ENCODE measurements around the gene KCND3. TPM values are rescaled to one million over a fixed set of nuclear protein-coding genes. Genes with fewer than 3 reads are reported as not detected.

Gene KCND3
- polyA plus RNA-seq, 1 donor: 2.5 TPM

DNA sequence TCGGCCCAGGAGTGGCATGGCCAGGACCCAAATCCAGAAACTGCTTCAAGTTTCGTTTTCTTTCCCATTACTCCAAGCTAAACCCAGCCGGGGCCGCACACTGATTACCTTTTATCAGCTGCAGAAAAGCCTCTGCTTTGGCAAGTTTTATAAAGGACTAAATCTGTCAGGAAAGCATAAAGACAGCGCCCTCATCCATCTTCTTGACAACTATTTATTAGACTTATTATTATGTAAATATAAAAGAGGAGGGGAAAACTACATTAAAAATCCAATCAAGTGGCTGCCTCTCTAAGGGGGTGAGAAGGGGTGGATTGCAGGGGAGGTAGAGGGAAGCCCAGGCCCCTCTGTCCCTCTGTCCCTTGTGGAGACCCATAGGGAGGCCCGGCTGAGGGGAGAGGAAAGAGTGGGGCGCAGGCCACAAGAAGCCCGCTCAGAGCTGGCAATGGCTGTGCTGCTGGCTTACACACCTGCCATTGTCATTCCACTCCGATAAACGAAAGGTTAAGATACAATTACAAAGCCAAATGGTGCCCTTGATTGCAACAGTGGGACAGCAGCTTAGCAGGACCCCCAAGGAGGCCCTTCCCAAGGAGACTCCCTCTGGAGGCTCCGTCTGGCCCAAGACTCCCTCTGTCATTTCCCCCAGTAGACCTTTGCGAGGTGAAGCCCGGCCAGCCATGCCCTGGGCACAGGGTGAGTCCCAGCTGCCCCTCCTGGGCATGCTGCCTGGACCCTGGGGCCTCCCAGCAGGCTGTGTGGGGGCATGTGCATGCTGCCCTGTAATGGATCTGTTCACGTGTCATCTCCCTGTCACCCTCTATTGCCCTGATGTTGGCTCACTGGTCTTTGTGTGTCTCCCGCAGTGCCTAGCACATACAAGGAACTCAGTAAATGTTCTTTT is 45.4 kb downstream of the KCND3 start:
- Histone ChIP-seq H3K27me3 (ENCODE audit: control insufficient read depth, insufficient read depth, low read length) (no peaks in the 10 kb centered on the region), H3K36me3 (ENCODE audit: control insufficient read depth, insufficient read depth, low read length) (no peaks in the 10 kb centered on the region), H3K9me3 (ENCODE audit: control insufficient read depth, low read depth, low read length) (no peaks in the 10 kb centered on the region), H3K4me1 (ENCODE audit: control insufficient read depth, insufficient read depth, low read length) (no peaks in the 10 kb centered on the region), H3K4me3 (ENCODE audit: low read length) (no peak overlapping the region), H3K27ac (ENCODE audit: low read length) (no peak overlapping the region)
- no peak for DNase-seq
- WGBS (ENCODE audit: insufficient coverage, low lambda C conversion rate): no CpG with 5 or more reads among the region's 15 CpGs

DNA sequence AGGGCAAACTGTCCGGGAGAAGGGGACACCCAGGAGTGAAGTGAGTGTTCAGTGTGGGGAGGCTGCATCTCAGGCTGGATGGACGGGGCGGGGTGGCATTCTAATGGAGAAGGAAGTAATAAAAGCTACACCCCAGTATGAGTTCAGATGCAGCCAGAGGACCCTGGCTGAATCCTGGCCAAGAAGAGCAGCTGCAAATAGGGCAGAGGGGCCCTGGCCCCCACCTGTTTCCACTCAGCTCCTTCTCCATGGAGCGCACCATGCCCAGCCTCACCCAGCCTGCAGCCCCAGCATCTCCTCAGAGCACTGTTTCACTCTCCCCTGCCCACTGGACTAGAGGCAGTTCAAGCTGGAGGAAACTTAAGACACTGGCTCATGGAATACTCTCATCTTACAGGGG is 46.4 kb downstream of the KCND3 start:
- H3K4me1 ChIP-seq (ENCODE audit: control insufficient read depth, insufficient read depth, low read length): no peaks in the 10 kb centered on the region
- no CpG with 5 or more reads among the region's 4 CpGs for WGBS (ENCODE audit: insufficient coverage, low lambda C conversion rate)
- H3K36me3 ChIP-seq (ENCODE audit: control insufficient read depth, insufficient read depth, low read length): no peaks in the 10 kb centered on the region
- DNase-seq: no peak
- no peak overlapping the region for H3K27ac ChIP-seq (ENCODE audit: low read length)
- no peaks in the 10 kb centered on the region for H3K9me3 ChIP-seq (ENCODE audit: control insufficient read depth, low read depth, low read length)
- H3K4me3 ChIP-seq (ENCODE audit: low read length): no peak overlapping the region
- no peaks in the 10 kb centered on the region for H3K27me3 ChIP-seq (ENCODE audit: control insufficient read depth, insufficient read depth, low read length)

GRCh38 chr1:111938536-111938935 is 50.9 kb downstream of the KCND3 start:
- H3K9me3 ChIP-seq (ENCODE audit: control insufficient read depth, low read depth, low read length): no peaks in the 10 kb centered on the region
- no peaks in the 10 kb centered on the region for H3K4me1 ChIP-seq (ENCODE audit: control insufficient read depth, insufficient read depth, low read length)
- 72% methylated on average over 3 of the region's 3 CpGs for WGBS (ENCODE audit: insufficient coverage, low lambda C conversion rate)
- H3K4me3 ChIP-seq (ENCODE audit: low read length): no peak overlapping the region
- no peak for DNase-seq
- no peak overlapping the region for H3K27ac ChIP-seq (ENCODE audit: low read length)
- H3K36me3 ChIP-seq (ENCODE audit: control insufficient read depth, insufficient read depth, low read length): no peaks in the 10 kb centered on the region
- H3K27me3 ChIP-seq (ENCODE audit: control insufficient read depth, insufficient read depth, low read length): no peaks in the 10 kb centered on the region

DNA sequence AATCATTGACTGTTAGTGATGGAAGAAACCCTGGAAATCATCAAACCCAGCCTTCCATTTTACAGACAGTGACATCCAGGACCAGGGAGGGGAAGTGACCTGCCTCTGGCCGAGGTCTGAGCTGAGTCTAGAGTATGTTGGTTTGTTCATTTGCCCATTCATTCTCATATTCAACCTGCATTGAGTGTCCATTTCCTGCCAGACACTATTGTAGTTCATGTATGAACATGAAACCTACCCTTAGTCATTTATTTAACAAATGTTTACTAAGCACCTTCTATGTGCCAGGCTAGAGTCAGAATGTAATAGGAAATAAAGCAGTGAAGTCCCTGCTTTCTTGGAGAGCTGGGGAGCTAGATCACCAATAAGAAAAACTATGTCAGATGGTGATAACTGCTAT is 51.3 kb downstream of the KCND3 start:
- H3K27ac ChIP-seq (ENCODE audit: low read length): no peak overlapping the region
- H3K27me3 ChIP-seq (ENCODE audit: control insufficient read depth, insufficient read depth, low read length): no peaks in the 10 kb centered on the region
- H3K4me3 ChIP-seq (ENCODE audit: low read length): no peak overlapping the region
- H3K36me3 ChIP-seq (ENCODE audit: control insufficient read depth, insufficient read depth, low read length): no peaks in the 10 kb centered on the region
- DNase-seq: no peak
- H3K9me3 ChIP-seq (ENCODE audit: control insufficient read depth, low read depth, low read length): no peaks in the 10 kb centered on the region
- H3K4me1 ChIP-seq (ENCODE audit: control insufficient read depth, insufficient read depth, low read length): no peaks in the 10 kb centered on the region
- no CpG with 5 or more reads among the region's 1 CpG for WGBS (ENCODE audit: insufficient coverage, low lambda C conversion rate)

- H3K27ac ChIP-seq (ENCODE audit: low read length): no peak overlapping the region
- 100% methylated on average over 1 of the region's 6 CpGs for WGBS (ENCODE audit: insufficient coverage, low lambda C conversion rate)
- no peaks in the 10 kb centered on the region for H3K9me3 ChIP-seq (ENCODE audit: control insufficient read depth, low read depth, low read length)
- no peaks in the 10 kb centered on the region for H3K27me3 ChIP-seq (ENCODE audit: control insufficient read depth, insufficient read depth, low read length)
- no peak overlapping the region for H3K4me3 ChIP-seq (ENCODE audit: low read length)
- DNase-seq: no peak
- no peaks in the 10 kb centered on the region for H3K4me1 ChIP-seq (ENCODE audit: control insufficient read depth, insufficient read depth, low read length)
- no peaks in the 10 kb centered on the region for H3K36me3 ChIP-seq (ENCODE audit: control insufficient read depth, insufficient read depth, low read length)
Observed at GRCh38 chr1:111937147-111937725, 52.2 kb downstream of the KCND3 start.

- H3K4me1 ChIP-seq (ENCODE audit: control insufficient read depth, insufficient read depth, low read length): no peaks in the 10 kb centered on the region
- no peak overlapping the region for H3K4me3 ChIP-seq (ENCODE audit: low read length)
- H3K27me3 ChIP-seq (ENCODE audit: control insufficient read depth, insufficient read depth, low read length): no peaks in the 10 kb centered on the region
- H3K36me3 ChIP-seq (ENCODE audit: control insufficient read depth, insufficient read depth, low read length): no peaks in the 10 kb centered on the region
- WGBS (ENCODE audit: insufficient coverage, low lambda C conversion rate): no CpG with 5 or more reads among the region's 10 CpGs
- no peak for DNase-seq
- H3K27ac ChIP-seq (ENCODE audit: low read length): no peak overlapping the region
- no peaks in the 10 kb centered on the region for H3K9me3 ChIP-seq (ENCODE audit: control insufficient read depth, low read depth, low read length)
Observed at GRCh38 chr1:111934106-111934852, 55.2 kb downstream of the KCND3 start.

- no peak overlapping the region for H3K27ac ChIP-seq (ENCODE audit: low read length)
- H3K36me3 ChIP-seq (ENCODE audit: control insufficient read depth, insufficient read depth, low read length): no peaks in the 10 kb centered on the region
- DNase-seq: no peak
- H3K9me3 ChIP-seq (ENCODE audit: control insufficient read depth, low read depth, low read length): no peaks in the 10 kb centered on the region
- H3K4me1 ChIP-seq (ENCODE audit: control insufficient read depth, insufficient read depth, low read length): no peaks in the 10 kb centered on the region
- no peak overlapping the region for H3K4me3 ChIP-seq (ENCODE audit: low read length)
- WGBS (ENCODE audit: insufficient coverage, low lambda C conversion rate): no CpG with 5 or more reads among the region's 3 CpGs
- H3K27me3 ChIP-seq (ENCODE audit: control insufficient read depth, insufficient read depth, low read length): no peaks in the 10 kb centered on the region
Observed at GRCh38 chr1:111930356-111930755, 59.1 kb downstream of the KCND3 start.

DNA sequence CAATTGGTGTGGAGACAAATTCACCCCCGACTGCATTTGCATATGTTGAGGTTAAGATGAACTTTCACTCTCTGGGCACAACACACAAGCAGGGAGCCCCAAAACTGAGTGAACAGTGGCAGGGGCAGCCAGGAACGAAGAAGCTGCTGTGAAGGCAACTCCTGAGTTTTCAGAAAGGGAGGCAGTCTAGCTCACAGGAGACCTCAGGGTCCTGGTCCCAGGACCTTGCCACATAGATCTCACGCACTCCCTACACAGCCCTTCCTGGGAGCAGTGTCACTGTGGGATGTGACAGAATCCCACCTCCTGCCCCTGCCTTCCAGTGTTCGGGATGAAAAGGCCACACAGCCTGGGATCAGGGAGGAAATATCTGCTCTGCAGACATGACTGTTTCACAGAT is 60.9 kb downstream of the KCND3 start:
- Histone ChIP-seq H3K27ac (ENCODE audit: low read length) (no peak overlapping the region), H3K27me3 (ENCODE audit: control insufficient read depth, insufficient read depth, low read length) (no peaks in the 10 kb centered on the region), H3K4me1 (ENCODE audit: control insufficient read depth, insufficient read depth, low read length) (no peaks in the 10 kb centered on the region), H3K9me3 (ENCODE audit: control insufficient read depth, low read depth, low read length) (no peaks in the 10 kb centered on the region), H3K4me3 (ENCODE audit: low read length) (no peak overlapping the region), H3K36me3 (ENCODE audit: control insufficient read depth, insufficient read depth, low read length) (no peaks in the 10 kb centered on the region)
- no peak for DNase-seq
- WGBS (ENCODE audit: insufficient coverage, low lambda C conversion rate): no CpG with 5 or more reads among the region's 4 CpGs

DNA sequence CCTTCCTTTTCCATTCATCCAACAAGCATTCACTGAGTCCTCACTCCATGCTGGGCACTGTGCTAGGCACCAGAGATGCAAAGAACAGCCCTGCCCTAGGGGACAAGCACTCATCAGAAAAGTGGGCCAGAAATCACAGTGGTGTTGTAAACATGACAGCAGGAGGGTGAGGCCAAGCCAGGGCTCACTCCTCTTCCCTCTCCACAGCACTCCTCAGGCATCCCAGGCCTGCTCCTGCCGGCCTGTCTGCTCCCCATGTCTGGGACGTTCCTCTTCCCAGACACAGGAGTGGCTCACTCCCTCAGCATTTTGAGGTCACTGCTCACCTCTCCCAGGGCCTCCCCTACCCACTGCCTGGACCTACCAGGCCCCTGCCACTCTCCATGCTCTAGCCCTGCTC is 61.8 kb downstream of the KCND3 start:
- Histone ChIP-seq H3K27me3 (ENCODE audit: control insufficient read depth, insufficient read depth, low read length) (no peaks in the 10 kb centered on the region), H3K9me3 (ENCODE audit: control insufficient read depth, low read depth, low read length) (no peaks in the 10 kb centered on the region), H3K36me3 (ENCODE audit: control insufficient read depth, insufficient read depth, low read length) (no peaks in the 10 kb centered on the region), H3K27ac (ENCODE audit: low read length) (no peak overlapping the region), H3K4me3 (ENCODE audit: low read length) (no peak overlapping the region), H3K4me1 (ENCODE audit: control insufficient read depth, insufficient read depth, low read length) (no peaks in the 10 kb centered on the region)
- no peak for DNase-seq
- no CpG with 5 or more reads among the region's 2 CpGs for WGBS (ENCODE audit: insufficient coverage, low lambda C conversion rate)

- H3K36me3 ChIP-seq (ENCODE audit: control insufficient read depth, insufficient read depth, low read length): no peaks in the 10 kb centered on the region
- no peak overlapping the region for H3K27ac ChIP-seq (ENCODE audit: low read length)
- no peaks in the 10 kb centered on the region for H3K27me3 ChIP-seq (ENCODE audit: control insufficient read depth, insufficient read depth, low read length)
- H3K4me3 ChIP-seq (ENCODE audit: low read length): no peak overlapping the region
- H3K4me1 ChIP-seq (ENCODE audit: control insufficient read depth, insufficient read depth, low read length): no peaks in the 10 kb centered on the region
- WGBS (ENCODE audit: insufficient coverage, low lambda C conversion rate): no CpG with 5 or more reads among the region's 2 CpGs
- H3K9me3 ChIP-seq (ENCODE audit: control insufficient read depth, low read depth, low read length): no peaks in the 10 kb centered on the region
- DNase-seq: no peak
Observed at GRCh38 chr1:111924786-111925185, 64.7 kb downstream of the KCND3 start.
